CD4-positive, alpha-beta T cell treated with Interleukin-6 for 4 hours (primary cell): Measurements from ENCODE around the gene RASGRP2.
A peak's percentile ranks its signal among the peaks of the same experiment; 100 is the strongest.

Experiments
- DNase-seq: peaks from one replicate; pipeline ENCODE4 v3.0.0-alpha.2; 2020; ENCODE audit warnings: mixed read lengths

RASGRP2 gene

GRCh38 chr11:64694026-64694755, 49.8 kb downstream of the RASGRP2 start:
- DNase-seq: no peak

GRCh38 chr11:64692764-64693331, 51.1 kb downstream of the RASGRP2 start:
- peak; percentile 4 for DNase-seq

- DNase-seq: no peak
These were observed 52.4 kb downstream of the RASGRP2 start for GRCh38 chr11:64691543-64691942.

DNA sequence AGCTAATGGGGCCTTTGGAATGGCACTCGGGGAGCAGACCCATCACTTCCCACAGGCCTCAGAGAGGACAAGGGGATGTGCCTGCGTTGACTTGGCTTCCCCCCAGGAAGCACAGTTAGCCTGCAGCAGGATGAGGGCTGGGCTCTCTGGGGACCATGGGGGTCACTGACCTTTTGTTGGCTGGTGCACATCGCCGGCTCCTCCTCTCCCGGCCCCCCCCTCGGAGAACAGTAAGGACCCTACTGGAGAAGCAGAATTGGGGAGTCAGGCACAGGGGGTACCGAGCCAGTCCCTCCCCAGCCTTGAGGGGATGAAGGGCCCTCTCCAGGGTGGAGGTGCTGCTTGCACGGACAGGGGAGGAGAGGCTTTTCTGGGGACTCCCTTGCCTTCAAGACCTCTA, 53.7 kb downstream of the RASGRP2 start:
- DNase-seq: no peak

DNA sequence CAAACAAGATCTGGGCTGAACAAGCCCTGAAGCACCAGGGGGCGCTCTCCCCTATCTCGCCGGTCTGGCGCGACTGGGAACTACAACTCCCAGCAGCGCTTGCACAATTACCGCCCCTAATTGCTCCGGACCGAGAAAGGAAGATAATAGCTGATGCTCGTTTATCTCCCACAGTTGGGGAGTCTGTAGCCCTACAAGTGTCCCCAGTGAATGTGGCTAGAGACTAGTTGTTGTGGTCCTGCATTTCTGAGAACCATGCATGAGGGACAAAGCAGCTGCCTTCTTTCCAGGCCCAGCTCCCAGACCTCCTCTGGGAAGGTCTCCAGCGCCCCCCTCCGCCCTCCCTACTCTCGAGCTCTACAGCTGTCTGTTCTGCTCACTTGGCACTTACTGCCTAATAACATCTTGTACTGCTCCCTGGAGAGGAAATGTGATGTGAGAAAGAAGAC, 55.4 kb downstream of the RASGRP2 start:
- peak; percentile 95 for DNase-seq

DNA sequence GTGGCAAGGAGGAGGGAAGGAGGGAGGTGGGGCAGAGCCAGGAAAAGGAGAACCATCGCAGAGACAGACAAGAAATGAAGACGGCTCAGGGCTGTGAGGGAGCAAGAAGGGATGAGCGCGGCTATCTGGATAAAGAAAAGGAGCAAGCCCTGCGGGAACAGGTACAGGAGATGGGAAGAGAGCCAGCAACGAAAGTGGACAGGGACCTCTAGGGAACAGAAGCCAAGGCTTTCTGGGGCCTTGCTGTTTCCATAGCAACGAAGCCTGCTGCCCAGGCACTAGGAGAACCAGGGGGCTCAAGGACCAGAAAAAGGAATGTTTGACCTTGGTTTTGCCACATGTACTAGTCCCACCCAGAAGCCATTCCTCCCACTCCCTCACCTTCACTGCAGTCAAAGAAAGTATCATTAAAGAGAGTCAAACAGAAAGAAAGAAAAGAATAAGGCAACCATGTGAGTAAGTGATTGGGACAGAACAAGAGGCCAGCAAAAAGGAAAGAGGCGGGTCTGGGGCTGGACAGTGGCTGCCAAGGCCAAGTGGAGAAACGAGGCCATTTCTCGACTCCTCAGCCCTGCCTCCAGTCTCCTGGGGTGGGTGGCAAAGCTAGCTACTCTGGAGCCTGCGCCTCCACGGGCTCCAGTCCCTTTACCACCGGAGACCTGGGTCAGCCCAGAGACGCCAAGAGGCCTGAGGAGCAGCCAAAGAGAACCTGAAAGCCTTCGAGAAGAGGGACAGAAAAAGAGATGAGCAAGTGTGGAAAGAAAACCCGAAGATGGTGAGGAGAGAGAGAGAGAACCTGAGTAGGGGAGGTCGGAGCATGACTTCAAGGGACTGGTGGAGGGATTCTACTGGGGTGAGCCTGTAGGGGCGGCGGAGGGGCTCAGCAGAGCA, 56.1 kb downstream of the RASGRP2 start:
- no peak for DNase-seq

- no peak for DNase-seq
These were observed 56.7 kb downstream of the RASGRP2 start for GRCh38 chr11:64687204-64687603.

DNA sequence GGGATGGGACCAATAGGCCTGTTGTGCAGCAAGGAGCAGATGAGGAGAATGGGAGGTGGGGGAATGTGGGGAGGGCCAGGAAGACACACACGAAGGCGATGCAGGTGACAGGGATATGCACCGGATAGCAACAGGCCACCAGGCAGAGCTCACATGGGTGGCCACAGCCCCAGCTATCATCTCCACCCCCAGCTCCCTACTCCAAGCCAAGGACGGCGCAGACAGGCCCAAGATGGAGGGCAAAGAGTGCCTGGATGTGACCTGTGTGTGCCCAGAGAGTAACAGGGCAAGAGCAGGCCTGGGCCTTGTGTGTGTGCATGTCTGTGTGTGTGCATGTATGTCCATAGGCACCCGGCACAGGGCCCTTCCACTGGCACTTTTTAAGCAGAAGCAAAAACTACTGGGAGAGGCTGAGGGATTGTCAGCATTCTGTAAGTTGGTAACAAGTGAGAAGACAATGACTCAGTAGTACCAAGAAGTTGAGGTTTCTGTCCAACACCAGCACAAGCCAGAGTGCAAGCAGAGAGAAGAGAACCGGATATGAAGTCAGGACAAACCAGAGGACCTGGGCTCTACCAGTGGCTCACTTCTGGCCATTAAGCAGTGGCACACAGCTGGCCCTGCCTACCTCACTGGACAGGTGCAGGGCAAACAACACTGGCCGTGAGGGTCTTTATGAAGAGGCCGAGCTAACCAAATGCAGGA, 57.3 kb downstream of the RASGRP2 start:
- DNase-seq: no peak

DNA sequence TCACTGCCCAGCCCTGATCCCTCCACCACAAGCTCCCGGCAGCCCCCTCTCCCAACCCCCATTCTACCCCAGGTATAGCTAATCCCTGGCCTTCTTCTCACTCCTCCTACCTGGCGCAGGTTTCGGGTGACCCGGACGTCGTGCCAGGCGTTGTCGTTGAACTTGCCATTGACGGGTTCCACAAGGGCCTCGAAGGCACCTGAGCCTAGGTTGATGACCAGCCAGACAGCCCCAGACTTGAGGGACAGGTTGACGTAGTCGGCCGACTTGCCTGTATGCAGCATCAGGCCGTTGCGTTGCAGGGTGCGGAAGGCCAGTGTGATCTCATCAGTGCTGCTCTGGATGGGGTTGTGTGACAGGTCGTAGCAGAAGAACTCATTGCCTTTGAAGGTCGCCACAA, 58.4 kb downstream of the RASGRP2 start:
- DNase-seq: no peak

- no peak for DNase-seq
These were observed 59.6 kb downstream of the RASGRP2 start for GRCh38 chr11:64684357-64684756.

DNA sequence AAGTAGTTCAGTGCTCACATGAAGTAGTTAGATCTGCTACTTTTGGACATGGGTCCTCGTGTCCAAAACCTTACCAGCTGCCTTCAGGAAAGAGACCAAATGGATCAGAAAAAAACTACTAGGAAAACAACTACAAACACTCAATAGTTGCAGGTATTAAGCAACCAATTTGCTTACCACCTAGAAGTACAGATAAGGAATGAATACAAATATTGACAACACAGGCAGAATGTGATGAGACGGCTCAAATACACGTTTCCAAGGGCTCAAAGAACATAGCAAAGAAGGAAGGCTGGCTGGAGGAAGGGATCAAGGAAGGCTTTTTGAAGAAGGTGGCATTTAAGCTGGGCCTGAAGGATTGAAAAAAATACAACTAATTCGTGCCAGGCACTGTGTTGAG, 62.8 kb downstream of the RASGRP2 start:
- DNase-seq: no peak

- no peak for DNase-seq
These were observed 64.1 kb downstream of the RASGRP2 start for GRCh38 chr11:64679846-64680245.

DNA sequence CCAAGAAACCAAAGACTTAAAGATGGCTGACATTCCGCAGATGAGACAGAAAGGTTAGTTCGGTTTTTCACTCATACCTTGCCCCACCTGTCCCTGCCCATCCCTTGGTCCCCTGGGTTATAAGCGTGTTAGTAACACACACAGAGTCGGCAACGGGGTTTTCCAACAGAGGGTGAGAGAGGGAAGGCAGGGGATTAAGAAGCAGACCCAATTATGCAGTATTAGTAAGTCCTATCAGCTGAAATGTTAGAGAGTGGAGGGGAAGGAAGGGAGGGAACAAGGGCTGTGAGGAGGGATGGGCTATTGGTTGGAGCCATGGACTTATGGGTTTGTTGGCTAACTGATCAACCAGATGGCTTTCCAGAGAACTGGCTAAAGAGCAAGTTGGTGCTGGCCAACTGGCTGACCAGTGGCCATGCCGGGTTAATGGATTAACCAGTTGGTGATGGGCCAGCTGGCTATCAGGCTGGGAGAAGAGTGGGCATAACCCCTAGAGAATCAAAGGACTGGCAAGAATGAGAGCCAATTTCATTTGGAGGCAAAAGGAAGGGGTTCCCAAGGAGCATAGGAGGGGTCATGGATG, 66.4 kb downstream of the RASGRP2 start:
- no peak for DNase-seq
